Stimulated activated CD4-positive, alpha-beta T cell treated with anti-CD3 and anti-CD28 coated beads, Interleukin-2, amount 100 ng/mL, for 4 hours (primary cell): ENCODE data around the gene WDR90.
"Not testable (repeated sequence)": the region's sequence is repeated elsewhere in the genome, so short reads cannot be mapped to it uniquely, and the experiment has no call there.

Source experiments
- DNase-seq: peaks from one replicate; pipeline ENCODE4 v3.0.0-alpha.2; 2020; ENCODE audit warnings: low read depth

WDR90 gene

GRCh38 chr16:708959-709358 lies 59.8 kb downstream of the WDR90 start:
- no peak for DNase-seq

GRCh38 chr16:709566-710499 lies 60.7 kb downstream of the WDR90 start:
- no peak for DNase-seq

GRCh38 chr16:710500-711075 lies 61.4 kb downstream of the WDR90 start:
- no peak for DNase-seq

- no peak for DNase-seq
Observed at GRCh38 chr16:711084-711483, 61.9 kb downstream of the WDR90 start.

GRCh38 chr16:711548-712320 lies 62.6 kb downstream of the WDR90 start:
- peak; percentile 66 for DNase-seq

- not testable (repeated sequence) for DNase-seq
Observed at GRCh38 chr16:712740-713250, 63.6 kb downstream of the WDR90 start.

GRCh38 chr16:714079-714478 lies 64.9 kb downstream of the WDR90 start:
- DNase-seq = no peak

GRCh38 chr16:714558-715476 lies 65.7 kb downstream of the WDR90 start, which contains the start of gene METRN:
METRN (plus strand) TSS chr16:715118; CDS start chr16:715290, 172 bp downstream.
- peak; percentile 83 for DNase-seq

- DNase-seq = no peak
Observed at GRCh38 chr16:715477-716199, 66.5 kb downstream of the WDR90 start.

GRCh38 chr16:716200-716568 lies 67.0 kb downstream of the WDR90 start:
- no peak for DNase-seq

- no peak for DNase-seq
Observed at GRCh38 chr16:716768-717325, 67.7 kb downstream of the WDR90 start.
